Measurements from ENCODE around the gene PPARG. TPM values are rescaled to one million over a fixed set of nuclear protein-coding genes. Genes with fewer than 3 reads are reported as not detected.
"Not testable (repeated sequence)": the region's sequence is repeated elsewhere in the genome, so short reads cannot be mapped to it uniquely, and the experiment has no call there.

Gene PPARG
- total RNA-seq, 1 donor from 2014 or later: 80.7 TPM

DNA sequence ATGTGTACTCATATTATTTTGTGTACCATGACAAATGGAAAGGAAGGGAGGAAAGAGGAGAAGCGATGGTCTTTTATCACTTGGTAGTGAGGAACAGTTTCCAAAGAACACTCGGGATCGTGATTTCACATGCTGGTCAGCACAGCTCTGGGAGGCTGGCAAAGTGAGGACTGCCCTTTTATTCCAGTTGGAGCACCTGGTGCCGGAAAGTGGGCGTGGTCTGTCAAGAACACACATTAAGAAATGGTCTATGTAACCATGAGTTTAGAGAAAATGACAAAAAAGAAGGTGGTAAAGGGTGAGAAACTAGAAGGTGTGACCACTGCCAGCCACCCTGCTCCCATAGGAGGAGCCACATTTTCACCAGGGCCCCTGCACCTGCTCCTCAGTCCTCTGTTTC, 188.4 kb downstream of the PPARG start:
- H3K9me3 ChIP-seq: no peaks in the 10 kb centered on the region
- no peak overlapping the region for H3K27ac ChIP-seq
- DNase-seq (no peak), ATAC-seq (no peak)
- no peaks in the 10 kb centered on the region for H3K36me3 ChIP-seq
- TF ChIP-seq, protein P1, sequence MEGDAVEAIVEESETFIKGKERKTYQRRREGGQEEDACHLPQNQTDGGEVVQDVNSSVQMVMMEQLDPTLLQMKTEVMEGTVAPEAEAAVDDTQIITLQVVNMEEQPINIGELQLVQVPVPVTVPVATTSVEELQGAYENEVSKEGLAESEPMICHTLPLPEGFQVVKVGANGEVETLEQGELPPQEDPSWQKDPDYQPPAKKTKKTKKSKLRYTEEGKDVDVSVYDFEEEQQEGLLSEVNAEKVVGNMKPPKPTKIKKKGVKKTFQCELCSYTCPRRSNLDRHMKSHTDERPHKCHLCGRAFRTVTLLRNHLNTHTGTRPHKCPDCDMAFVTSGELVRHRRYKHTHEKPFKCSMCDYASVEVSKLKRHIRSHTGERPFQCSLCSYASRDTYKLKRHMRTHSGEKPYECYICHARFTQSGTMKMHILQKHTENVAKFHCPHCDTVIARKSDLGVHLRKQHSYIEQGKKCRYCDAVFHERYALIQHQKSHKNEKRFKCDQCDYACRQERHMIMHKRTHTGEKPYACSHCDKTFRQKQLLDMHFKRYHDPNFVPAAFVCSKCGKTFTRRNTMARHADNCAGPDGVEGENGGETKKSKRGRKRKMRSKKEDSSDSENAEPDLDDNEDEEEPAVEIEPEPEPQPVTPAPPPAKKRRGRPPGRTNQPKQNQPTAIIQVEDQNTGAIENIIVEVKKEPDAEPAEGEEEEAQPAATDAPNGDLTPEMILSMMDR (IDR thresholded peaks at IDR 0.05): no peak
- H3K4me3 ChIP-seq: no peak overlapping the region
- peaks cover 5% of the 10 kb centered on the region for H3K4me1 ChIP-seq
- intact Hi-C loops (cut with DNase I): no loop called here
- no peaks in the 10 kb centered on the region for H3K27me3 ChIP-seq

DNA sequence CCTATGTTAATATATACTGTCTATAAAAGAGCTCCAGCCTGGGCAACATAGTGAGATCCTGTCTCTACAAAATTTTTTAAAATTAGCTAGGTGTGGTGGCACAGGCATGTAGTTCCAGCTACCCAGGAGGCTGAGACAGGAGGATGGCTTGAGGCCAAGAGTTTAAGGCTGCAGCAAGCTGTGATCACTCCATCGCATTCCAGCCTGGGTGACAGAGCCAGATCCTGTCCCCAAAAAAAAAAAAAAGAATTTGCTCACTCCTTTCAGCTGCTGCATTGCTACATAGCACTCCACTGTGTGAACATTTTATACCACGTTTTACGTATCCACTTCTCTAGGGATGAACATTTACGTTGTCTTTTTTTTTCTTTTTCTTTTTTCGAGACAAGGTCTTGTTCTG, 189.5 kb downstream of the PPARG start:
- TF ChIP-seq, protein P1 (IDR thresholded peaks at IDR 0.05): no peak
- H3K27ac ChIP-seq: no peak overlapping the region
- ATAC-seq: no peak

DNA sequence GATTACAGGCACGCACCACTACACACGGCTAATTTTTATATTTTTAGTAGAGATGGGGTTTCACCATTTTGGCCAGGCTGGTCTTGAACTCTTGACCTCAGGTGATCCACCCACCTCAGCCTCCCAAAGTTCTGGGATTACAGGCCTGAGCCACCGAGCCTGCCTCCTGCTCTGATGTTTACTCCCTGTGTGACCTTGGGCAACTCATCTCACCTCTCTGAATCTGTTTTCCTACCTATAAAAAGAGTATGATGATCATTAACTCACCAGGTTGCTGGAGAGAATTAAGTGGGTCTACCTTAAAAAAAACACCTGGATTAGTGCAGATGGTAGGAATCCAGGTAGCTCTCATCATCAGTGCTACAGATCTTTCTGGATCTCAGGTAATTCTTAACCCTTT, 190.3 kb downstream of the PPARG start:
- intact Hi-C loops (cut with DNase I); H3K4me3 ChIP-seq; ATAC-seq; H3K36me3 ChIP-seq; H3K27ac ChIP-seq; DNase-seq; H3K27me3 ChIP-seq; H3K9me3 ChIP-seq: not testable (repeated sequence)
- H3K4me1 ChIP-seq: peaks cover 12% of the 10 kb centered on the region

More for the DNA sequence above, 189.5 kb downstream of the PPARG start:
- no peak for DNase-seq
- Histone ChIP-seq H3K4me3 (no peak overlapping the region), H3K36me3 (no peaks in the 10 kb centered on the region), H3K4me1 (peaks cover 6% of the 10 kb centered on the region), H3K27me3 (no peaks in the 10 kb centered on the region), H3K9me3 (no peaks in the 10 kb centered on the region)
- intact Hi-C loops (cut with DNase I): no loop called here

DNA sequence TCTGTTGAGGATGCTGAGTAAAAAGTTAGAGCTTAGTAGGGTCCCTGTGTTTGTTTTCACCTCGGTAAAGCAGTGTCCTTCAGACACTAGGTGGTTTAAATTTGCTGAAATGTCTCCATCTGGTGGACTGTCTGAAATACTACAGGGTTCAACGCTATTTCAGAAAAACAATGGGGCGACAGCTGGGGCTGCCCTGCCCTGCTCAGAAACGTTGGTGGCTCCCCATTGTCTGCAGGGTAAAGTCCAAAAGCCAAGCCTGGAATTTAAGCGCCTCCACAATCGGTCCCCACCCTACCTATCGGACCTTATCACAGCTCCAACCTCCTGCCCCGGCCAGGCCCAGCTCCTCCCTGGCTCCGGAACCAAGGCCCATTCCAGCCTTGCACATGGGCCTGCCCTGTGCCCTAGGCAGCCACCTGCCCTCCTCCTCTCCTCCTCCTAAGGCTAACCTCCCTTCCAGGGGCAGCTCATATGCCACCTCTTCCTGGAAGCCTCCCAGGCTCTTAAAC, 191.1 kb downstream of the PPARG start:
- Histone ChIP-seq H3K4me3 (no peak overlapping the region), H3K36me3 (no peaks in the 10 kb centered on the region), H3K9me3 (no peaks in the 10 kb centered on the region), H3K4me1 (peaks cover 13% of the 10 kb centered on the region), H3K27me3 (no peaks in the 10 kb centered on the region), H3K27ac (no peak overlapping the region)
- TF ChIP-seq, protein P1 (IDR thresholded peaks at IDR 0.05): peak; percentile 80
- intact Hi-C loops (cut with DNase I): loop anchor here (5.0 kb wide), 1 partner anchor 343 kb away; no protein-coding TSS in a partner anchor
- ATAC-seq (peak; percentile 58), DNase-seq (no peak)

DNA sequence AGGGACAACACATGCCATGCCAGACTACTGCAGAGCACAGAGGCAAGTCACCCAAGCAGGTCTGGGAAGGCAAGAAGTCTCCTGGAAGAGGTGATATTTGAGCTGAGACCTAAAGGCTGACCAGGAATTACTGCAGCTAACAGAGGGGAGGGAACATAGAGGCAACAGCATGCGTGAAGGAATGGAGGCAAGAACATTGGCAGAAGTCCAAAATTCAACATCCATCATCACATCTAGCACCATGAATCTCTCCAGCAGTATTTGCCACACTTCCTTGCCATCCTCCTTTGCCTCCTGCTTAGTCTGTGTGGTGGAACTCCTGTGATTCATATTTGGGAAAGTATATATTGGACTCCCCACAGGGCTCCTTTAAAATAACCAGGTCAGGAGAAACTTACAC, 194.5 kb downstream of the PPARG start:
- Histone ChIP-seq H3K4me1 (peaks cover 20% of the 10 kb centered on the region), H3K9me3 (no peaks in the 10 kb centered on the region), H3K27ac (peak overlapping the region; percentile 65), H3K4me3 (peak overlapping the region; percentile 85), H3K27me3 (no peaks in the 10 kb centered on the region), H3K36me3 (no peaks in the 10 kb centered on the region)
- TF ChIP-seq, protein P1 (IDR thresholded peaks at IDR 0.05): no peak
- ATAC-seq (no peak), DNase-seq (no peak)
- intact Hi-C loops (cut with DNase I): loop anchor here (5.0 kb wide), 1 partner anchor 346 kb away; no protein-coding TSS in a partner anchor

DNA sequence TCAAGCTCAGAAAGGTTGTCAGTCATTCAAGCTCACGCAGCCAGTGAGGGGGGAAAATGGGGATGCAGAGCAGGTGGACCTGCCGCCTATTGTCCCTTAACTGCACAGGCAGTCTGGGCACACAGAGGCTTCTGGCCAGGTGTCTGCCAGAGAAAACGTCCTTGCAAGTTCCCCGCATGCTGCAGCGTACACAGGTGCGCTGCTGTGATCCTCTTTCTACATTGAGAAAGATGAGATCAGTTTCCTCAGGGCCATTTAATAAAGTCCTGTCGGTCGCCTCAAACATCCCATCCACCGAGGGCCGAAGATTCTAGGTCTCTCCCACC, 195.0 kb downstream of the PPARG start:
- Histone ChIP-seq H3K27me3 (no peaks in the 10 kb centered on the region), H3K36me3 (no peaks in the 10 kb centered on the region), H3K4me1 (peaks cover 20% of the 10 kb centered on the region), H3K27ac (peak overlapping the region; percentile 65), H3K4me3 (peak overlapping the region; percentile 85), H3K9me3 (no peaks in the 10 kb centered on the region)
- TF ChIP-seq, protein P1 (IDR thresholded peaks at IDR 0.05): no peak
- ATAC-seq (no peak), DNase-seq (no peak)
- intact Hi-C loops (cut with DNase I): loop anchor here (5.0 kb wide), 1 partner anchor 347 kb away; no protein-coding TSS in a partner anchor

Other genes with a start within 250 kb of the PPARG start
- gene TIMP4, start 130.2 kb upstream of the PPARG start, total RNA-seq: 6.9 TPM
- gene TSEN2, start 195.4 kb downstream of the PPARG start, total RNA-seq: 16.0 TPM

All from upper lobe of right lung (tissue), 1 donor.